Adrenal gland (tissue), 5 donors: ENCODE results near the gene PPP1R11.

Experiments used
- POLR2A ChIP-seq, 2 donors: fragments of 450-650 bp; IDR thresholded peaks; one replicate each; pipeline ENCODE4 v1.6.1; 2017; ENCODE audit warnings: antibody characterized with exemption in 2 of 2, mild to moderate bottlenecking in 2 of 2, moderate library complexity in 1 of 2
- TF ChIP-seq, protein P1 (sequence below), 6 experiments: fragments of 450-650 bp in 4 of 6; fragments of 200-600 bp in 2 of 6; sonication (generic) in 1 of 6; IDR thresholded peaks; 1 replicate in 5 of 6; 2 replicates in 1 of 6; pipeline versions ENCODE4 v1.5.1 to v1.8.0; 2016 to 2021; ENCODE audit warnings: antibody characterized with exemption in 6 of 6, mild to moderate bottlenecking in 2 of 6, moderate library complexity in 1 of 6
- donor health status: DM: no; HTN: no; CAD: no.

DNA sequence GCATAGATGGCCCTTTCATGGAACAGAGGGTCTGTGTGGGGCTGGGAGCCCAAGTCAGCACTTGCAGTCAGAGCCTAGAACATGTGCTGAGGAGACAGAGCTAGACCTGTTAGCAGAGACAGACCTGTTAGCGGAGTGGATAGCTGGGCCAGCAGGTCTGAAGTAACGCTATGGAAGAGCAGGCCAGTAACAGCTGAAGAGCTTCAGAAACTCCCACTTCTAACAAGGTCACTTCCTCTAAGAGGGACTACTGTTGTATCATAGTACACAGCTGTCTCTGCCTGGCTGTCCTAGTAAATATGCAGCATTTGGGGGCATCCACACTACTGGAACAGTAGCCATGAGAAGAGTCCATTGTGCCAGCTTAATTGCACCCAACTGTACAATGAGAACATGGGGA lies 47.2 kb upstream of the PPP1R11 start:
- TF ChIP-seq, protein P1, sequence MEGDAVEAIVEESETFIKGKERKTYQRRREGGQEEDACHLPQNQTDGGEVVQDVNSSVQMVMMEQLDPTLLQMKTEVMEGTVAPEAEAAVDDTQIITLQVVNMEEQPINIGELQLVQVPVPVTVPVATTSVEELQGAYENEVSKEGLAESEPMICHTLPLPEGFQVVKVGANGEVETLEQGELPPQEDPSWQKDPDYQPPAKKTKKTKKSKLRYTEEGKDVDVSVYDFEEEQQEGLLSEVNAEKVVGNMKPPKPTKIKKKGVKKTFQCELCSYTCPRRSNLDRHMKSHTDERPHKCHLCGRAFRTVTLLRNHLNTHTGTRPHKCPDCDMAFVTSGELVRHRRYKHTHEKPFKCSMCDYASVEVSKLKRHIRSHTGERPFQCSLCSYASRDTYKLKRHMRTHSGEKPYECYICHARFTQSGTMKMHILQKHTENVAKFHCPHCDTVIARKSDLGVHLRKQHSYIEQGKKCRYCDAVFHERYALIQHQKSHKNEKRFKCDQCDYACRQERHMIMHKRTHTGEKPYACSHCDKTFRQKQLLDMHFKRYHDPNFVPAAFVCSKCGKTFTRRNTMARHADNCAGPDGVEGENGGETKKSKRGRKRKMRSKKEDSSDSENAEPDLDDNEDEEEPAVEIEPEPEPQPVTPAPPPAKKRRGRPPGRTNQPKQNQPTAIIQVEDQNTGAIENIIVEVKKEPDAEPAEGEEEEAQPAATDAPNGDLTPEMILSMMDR (IDR thresholded peaks at IDR 0.05): no peak
- no peak for TF ChIP-seq POLR2A (IDR thresholded peaks at IDR 0.05)
